Hindlimb muscle (tissue), 1 donor: ENCODE measurements around the gene FAM234A. TPM values are rescaled to one million over a fixed set of nuclear protein-coding genes. Genes with fewer than 3 reads are reported as not detected.

Experiments
- DNase-seq: peaks from one replicate; pipeline ENCODE4 v3.0.0-alpha.2; 2013
- polyA plus RNA-seq: library from polyadenylated mRNA; unstranded; fragments of 120-200 nt; gene quantifications from one replicate; pipeline ENCODE4 v1.2.1, GENCODE V29; 2013; ENCODE audit not compliant: insufficient read length

Gene FAM234A
- polyA plus RNA-seq, 1 donor, result 44.0 TPM

GRCh38 chr16:283033-283805 lies 48.6 kb downstream of the FAM234A start, which contains the start of gene PDIA2:
PDIA2 (plus strand) TSS chr16:283164; CDS start chr16:283170, 6 bp downstream.
- DNase-seq, result no peak

- DNase-seq, result no peak
These were observed 49.8 kb downstream of the FAM234A start for GRCh38 chr16:284204-285120.

GRCh38 chr16:285146-286055 lies 50.8 kb downstream of the FAM234A start:
- no peak for DNase-seq

- DNase-seq, result no peak
These were observed 52.1 kb downstream of the FAM234A start for GRCh38 chr16:286491-287297.

- DNase-seq, result no peak
These were observed 52.7 kb downstream of the FAM234A start for GRCh38 chr16:287298-287811.

- no peak for DNase-seq
These were observed 53.6 kb downstream of the FAM234A start for GRCh38 chr16:287981-288920.

GRCh38 chr16:289395-289997 lies 54.9 kb downstream of the FAM234A start:
- DNase-seq, result no peak

GRCh38 chr16:290015-290680 lies 55.5 kb downstream of the FAM234A start:
- no peak for DNase-seq

GRCh38 chr16:290681-291405 lies 56.2 kb downstream of the FAM234A start:
- no peak for DNase-seq

- DNase-seq, result no peak
These were observed 56.9 kb downstream of the FAM234A start for GRCh38 chr16:291539-291938.

- no peak for DNase-seq
These were observed 58.6 kb downstream of the FAM234A start for GRCh38 chr16:293043-293775.

GRCh38 chr16:296276-296675 lies 61.7 kb downstream of the FAM234A start:
- no peak for DNase-seq

- DNase-seq, result no peak
These were observed 62.3 kb downstream of the FAM234A start for GRCh38 chr16:296806-297510.

- no peak for DNase-seq
These were observed 63.2 kb downstream of the FAM234A start for GRCh38 chr16:297832-298231.

GRCh38 chr16:301235-301634 lies 66.6 kb downstream of the FAM234A start:
- no peak for DNase-seq

GRCh38 chr16:301950-302349 lies 67.3 kb downstream of the FAM234A start:
- no peak for DNase-seq
